ENCODE measurements around the gene SMPD3. TPM values are rescaled to one million over a fixed set of nuclear protein-coding genes. Genes with fewer than 3 reads are reported as not detected.

Gene SMPD3
- total RNA-seq, 1 donor from 2014 or later = 0.49 TPM

GRCh38 chr16:68423771-68424170 is 24.5 kb downstream of the SMPD3 start:
- intact Hi-C loops (cut with micrococcal nuclease) = no loop called here
- Mint-ChIP-seq H3K36me3 (ENCODE audit: low read depth) (no peaks in the 10 kb centered on the region), H3K4me3 (no peak overlapping the region), H3K9me3 (no peaks in the 10 kb centered on the region), H3K27me3 (ENCODE audit: insufficient read depth) (peaks cover 6% of the 10 kb centered on the region), H3K27ac (no peak overlapping the region), H3K4me1 (ENCODE audit: low read depth) (peaks cover 11% of the 10 kb centered on the region)
- no peak for DNase-seq (ENCODE audit: low spot score)

GRCh38 chr16:68422396-68422960 is 25.8 kb downstream of the SMPD3 start:
- intact Hi-C loops (cut with micrococcal nuclease) = no loop called here
- Mint-ChIP-seq H3K4me3 (no peak overlapping the region), H3K36me3 (ENCODE audit: low read depth) (no peaks in the 10 kb centered on the region), H3K27ac (no peak overlapping the region), H3K4me1 (ENCODE audit: low read depth) (peaks cover 23% of the 10 kb centered on the region), H3K27me3 (ENCODE audit: insufficient read depth) (peaks cover 6% of the 10 kb centered on the region), H3K9me3 (no peaks in the 10 kb centered on the region)
- no peak for DNase-seq (ENCODE audit: low spot score)

- intact Hi-C loops (cut with micrococcal nuclease) = no loop called here
- peaks cover 38% of the 10 kb centered on the region for H3K4me1 Mint-ChIP-seq (ENCODE audit: low read depth)
- peaks cover 6% of the 10 kb centered on the region for H3K27me3 Mint-ChIP-seq (ENCODE audit: insufficient read depth)
- no peak overlapping the region for H3K4me3 Mint-ChIP-seq
- peaks cover 3% of the 10 kb centered on the region for H3K36me3 Mint-ChIP-seq (ENCODE audit: low read depth)
- H3K27ac Mint-ChIP-seq = no peak overlapping the region
- H3K9me3 Mint-ChIP-seq = no peaks in the 10 kb centered on the region
- no peak for DNase-seq (ENCODE audit: low spot score)
Measured at GRCh38 chr16:68421076-68421475, 27.2 kb downstream of the SMPD3 start.

GRCh38 chr16:68420366-68420942 is 27.9 kb downstream of the SMPD3 start:
- no peak overlapping the region for H3K27ac Mint-ChIP-seq
- H3K36me3 Mint-ChIP-seq (ENCODE audit: low read depth) = peaks cover 3% of the 10 kb centered on the region
- intact Hi-C loops (cut with micrococcal nuclease) = no loop called here
- DNase-seq (ENCODE audit: low spot score) = no peak
- H3K4me1 Mint-ChIP-seq (ENCODE audit: low read depth) = peaks cover 38% of the 10 kb centered on the region
- no peaks in the 10 kb centered on the region for H3K9me3 Mint-ChIP-seq
- H3K27me3 Mint-ChIP-seq (ENCODE audit: insufficient read depth) = peaks cover 5% of the 10 kb centered on the region
- H3K4me3 Mint-ChIP-seq = no peak overlapping the region

- intact Hi-C loops (cut with micrococcal nuclease) = loop anchor here (1.0 kb wide), 3 partner anchors 22 to 50 kb away; partner anchors contain the start of gene SMPD3
- peaks cover 3% of the 10 kb centered on the region for H3K36me3 Mint-ChIP-seq (ENCODE audit: low read depth)
- peak overlapping the region; percentile 86 for H3K27ac Mint-ChIP-seq
- H3K27me3 Mint-ChIP-seq (ENCODE audit: insufficient read depth) = peaks cover 6% of the 10 kb centered on the region
- peak overlapping the region; percentile 75 for H3K4me3 Mint-ChIP-seq
- peak; percentile 75 for DNase-seq (ENCODE audit: low spot score)
- no peaks in the 10 kb centered on the region for H3K9me3 Mint-ChIP-seq
- H3K4me1 Mint-ChIP-seq (ENCODE audit: low read depth) = peaks cover 38% of the 10 kb centered on the region
Measured at GRCh38 chr16:68417711-68418301, 30.5 kb downstream of the SMPD3 start.

GRCh38 chr16:68416057-68417046 is 32.0 kb downstream of the SMPD3 start:
- Mint-ChIP-seq H3K4me3 (no peak overlapping the region), H3K9me3 (no peaks in the 10 kb centered on the region), H3K27ac (peak overlapping the region; percentile 16), H3K36me3 (ENCODE audit: low read depth) (peaks cover 3% of the 10 kb centered on the region), H3K27me3 (ENCODE audit: insufficient read depth) (peaks cover 8% of the 10 kb centered on the region), H3K4me1 (ENCODE audit: low read depth) (peaks cover 43% of the 10 kb centered on the region)
- no peak for DNase-seq (ENCODE audit: low spot score)
- intact Hi-C loops (cut with micrococcal nuclease) = no loop called here

- DNase-seq (ENCODE audit: low spot score) = no peak
- Mint-ChIP-seq H3K4me1 (ENCODE audit: low read depth) (peaks cover 41% of the 10 kb centered on the region), H3K27me3 (ENCODE audit: insufficient read depth) (peaks cover 8% of the 10 kb centered on the region), H3K9me3 (no peaks in the 10 kb centered on the region), H3K27ac (no peak overlapping the region), H3K4me3 (no peak overlapping the region), H3K36me3 (ENCODE audit: low read depth) (peaks cover 3% of the 10 kb centered on the region)
- intact Hi-C loops (cut with micrococcal nuclease) = no loop called here
Measured at GRCh38 chr16:68414581-68414980, 33.7 kb downstream of the SMPD3 start.

- H3K4me1 Mint-ChIP-seq (ENCODE audit: low read depth) = peaks cover 18% of the 10 kb centered on the region
- no peaks in the 10 kb centered on the region for H3K36me3 Mint-ChIP-seq (ENCODE audit: low read depth)
- no peak overlapping the region for H3K4me3 Mint-ChIP-seq
- no peak overlapping the region for H3K27ac Mint-ChIP-seq
- H3K9me3 Mint-ChIP-seq = no peaks in the 10 kb centered on the region
- no peak for DNase-seq (ENCODE audit: low spot score)
- intact Hi-C loops (cut with micrococcal nuclease) = no loop called here
- H3K27me3 Mint-ChIP-seq (ENCODE audit: insufficient read depth) = peaks cover 22% of the 10 kb centered on the region
Measured at GRCh38 chr16:68412061-68412460, 36.2 kb downstream of the SMPD3 start.

GRCh38 chr16:68411086-68411485 is 37.2 kb downstream of the SMPD3 start:
- Mint-ChIP-seq H3K4me1 (ENCODE audit: low read depth) (peaks cover 9% of the 10 kb centered on the region), H3K4me3 (no peak overlapping the region), H3K9me3 (no peaks in the 10 kb centered on the region), H3K36me3 (ENCODE audit: low read depth) (no peaks in the 10 kb centered on the region), H3K27ac (no peak overlapping the region), H3K27me3 (ENCODE audit: insufficient read depth) (peaks cover 27% of the 10 kb centered on the region)
- no peak for DNase-seq (ENCODE audit: low spot score)
- intact Hi-C loops (cut with micrococcal nuclease) = no loop called here

- Mint-ChIP-seq H3K4me3 (no peak overlapping the region), H3K9me3 (no peaks in the 10 kb centered on the region), H3K27me3 (ENCODE audit: insufficient read depth) (peaks cover 30% of the 10 kb centered on the region), H3K36me3 (ENCODE audit: low read depth) (no peaks in the 10 kb centered on the region), H3K27ac (no peak overlapping the region), H3K4me1 (ENCODE audit: low read depth) (peaks cover 8% of the 10 kb centered on the region)
- intact Hi-C loops (cut with micrococcal nuclease) = no loop called here
- DNase-seq (ENCODE audit: low spot score) = no peak
Measured at GRCh38 chr16:68408967-68409366, 39.3 kb downstream of the SMPD3 start.

GRCh38 chr16:68408428-68408827 is 39.9 kb downstream of the SMPD3 start:
- Mint-ChIP-seq H3K4me3 (no peak overlapping the region), H3K4me1 (ENCODE audit: low read depth) (peaks cover 8% of the 10 kb centered on the region), H3K27me3 (ENCODE audit: insufficient read depth) (peaks cover 26% of the 10 kb centered on the region), H3K36me3 (ENCODE audit: low read depth) (no peaks in the 10 kb centered on the region), H3K9me3 (no peaks in the 10 kb centered on the region), H3K27ac (no peak overlapping the region)
- no peak for DNase-seq (ENCODE audit: low spot score)
- intact Hi-C loops (cut with micrococcal nuclease) = no loop called here

GRCh38 chr16:68406458-68407152 is 41.7 kb downstream of the SMPD3 start:
- Mint-ChIP-seq H3K4me3 (no peak overlapping the region), H3K9me3 (no peaks in the 10 kb centered on the region), H3K4me1 (ENCODE audit: low read depth) (peaks cover 10% of the 10 kb centered on the region), H3K27ac (no peak overlapping the region), H3K36me3 (ENCODE audit: low read depth) (no peaks in the 10 kb centered on the region), H3K27me3 (ENCODE audit: insufficient read depth) (peaks cover 25% of the 10 kb centered on the region)
- intact Hi-C loops (cut with micrococcal nuclease) = no loop called here
- DNase-seq (ENCODE audit: low spot score) = no peak

Data from activated T-helper 1 cell treated with anti-CD3 and anti-CD28 coated beads, Interleukin-12 subunit alpha, Interleukin-12 subunit beta, Interleukin-2, Interleukin-4 antibody, amounts not matched to agents 30 ng/mL and 10 ng/mL and 1 ng/mL, durations not matched to agents 14 hours and 24 hours and 36 hours (primary cell).